Ammon's horn (tissue), 1 donor: ENCODE data around the gene POLR2J.
"Not testable (repeated sequence)": the region's sequence is repeated elsewhere in the genome, so short reads cannot be mapped to it uniquely, and the experiment has no call there.

Experiments used
- DNase-seq: peaks from one replicate; pipeline ENCODE4 v3.0.0-alpha.2; 2016; ENCODE audit warnings: low spot score

The POLR2J gene

DNA sequence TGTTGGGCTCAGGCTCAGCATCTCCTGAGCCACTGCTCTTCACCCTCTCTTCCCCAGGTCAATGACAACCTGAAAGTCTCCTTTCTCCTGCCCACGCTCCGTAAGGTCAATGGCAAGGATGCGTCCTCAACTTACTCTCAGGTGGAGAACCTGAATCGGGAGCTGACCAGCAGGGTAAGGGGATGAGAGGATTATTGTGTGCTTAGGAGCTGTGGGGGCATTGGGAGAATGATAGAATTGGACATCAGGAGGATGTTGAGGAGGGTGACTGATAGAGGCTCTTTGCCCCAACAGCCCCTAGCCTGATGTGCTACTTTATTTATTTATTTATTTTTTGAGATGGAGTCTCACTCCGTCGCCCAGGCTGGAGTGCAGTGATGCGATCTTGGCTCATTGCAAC is 12.6 kb downstream of the POLR2J start:
- DNase-seq: no peak

DNA sequence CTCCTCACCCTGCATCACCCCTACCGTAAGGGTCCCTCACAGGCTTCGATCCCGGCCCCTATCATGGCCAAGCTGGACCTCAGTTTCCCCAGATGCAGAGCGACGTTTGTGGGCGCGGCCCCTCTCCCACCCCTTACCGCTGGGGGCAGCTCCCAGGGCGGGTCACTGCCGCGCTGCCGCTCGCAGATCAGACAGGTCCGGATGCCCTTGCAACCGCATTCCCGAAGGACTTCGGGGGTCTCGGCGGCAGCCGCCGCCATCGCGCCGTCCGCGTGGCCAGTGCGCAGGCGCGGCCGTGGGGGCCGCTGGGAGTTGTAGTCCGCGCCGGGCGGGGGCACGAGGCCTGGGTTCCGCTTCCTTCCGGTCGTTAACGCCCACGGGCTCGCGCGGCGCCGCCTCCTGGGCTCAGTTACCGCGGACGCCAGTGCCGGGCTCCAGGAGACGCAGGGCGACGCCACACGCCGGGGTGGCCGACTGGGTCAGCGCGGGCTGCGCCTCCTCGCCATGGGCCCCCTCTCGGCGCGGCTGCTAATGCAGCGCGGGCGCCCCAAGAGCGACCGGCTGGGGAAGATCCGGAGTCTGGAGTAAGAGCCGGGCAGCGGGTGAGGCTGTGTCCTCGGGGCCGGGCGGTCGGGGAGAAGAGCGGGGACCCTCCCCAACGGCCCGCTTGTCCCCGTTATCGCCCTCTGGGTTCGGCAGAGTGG is 14.0 kb downstream of the POLR2J start, which contains the start of the genes ALKBH4 and LRWD1:
Gene ALKBH4 (minus strand): TSS at position 287 of the 704 bp plus-strand sequence. CDS start 27 bp downstream, at position 260.
Gene LRWD1 (plus strand): TSS at position 408 of the 704 bp plus-strand sequence. CDS start 97 bp downstream, at position 505.
- DNase-seq: peak; percentile 92

DNA sequence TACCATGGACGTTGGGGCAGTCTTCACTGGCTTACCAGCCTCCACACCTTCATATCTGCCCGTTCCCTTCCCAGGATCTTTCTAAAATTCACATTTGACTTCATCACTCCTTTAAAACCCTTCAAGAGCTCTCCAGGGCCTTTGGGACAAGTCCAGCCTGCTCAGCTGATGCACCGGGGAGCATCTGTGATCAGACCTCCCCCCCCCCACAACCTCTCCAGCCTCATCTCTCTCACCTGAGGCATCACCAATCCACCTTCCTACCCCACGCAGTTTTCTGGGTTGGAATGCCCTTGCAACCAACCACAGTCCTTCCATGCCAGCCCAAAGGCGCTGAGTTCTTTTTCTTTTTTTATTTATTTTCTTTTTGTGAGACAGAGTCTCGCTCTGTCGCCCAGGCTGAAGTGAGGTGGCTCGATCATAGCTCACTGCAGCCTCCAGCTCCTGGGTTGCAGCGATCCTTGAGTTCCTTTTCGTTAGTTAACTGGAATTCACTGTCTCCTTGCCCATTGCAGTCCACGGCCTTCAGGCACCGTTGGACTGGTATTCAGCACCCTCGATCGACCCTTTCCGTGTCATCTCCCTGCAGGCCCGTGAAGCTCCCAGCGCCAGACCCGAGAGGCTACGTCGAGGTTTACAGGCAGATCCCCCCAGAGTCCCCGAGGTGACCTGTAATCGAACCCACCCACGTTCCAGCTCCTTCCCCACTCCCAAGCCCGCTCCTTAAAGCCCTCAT is 14.7 kb downstream of the POLR2J start:
- DNase-seq: no peak

DNA sequence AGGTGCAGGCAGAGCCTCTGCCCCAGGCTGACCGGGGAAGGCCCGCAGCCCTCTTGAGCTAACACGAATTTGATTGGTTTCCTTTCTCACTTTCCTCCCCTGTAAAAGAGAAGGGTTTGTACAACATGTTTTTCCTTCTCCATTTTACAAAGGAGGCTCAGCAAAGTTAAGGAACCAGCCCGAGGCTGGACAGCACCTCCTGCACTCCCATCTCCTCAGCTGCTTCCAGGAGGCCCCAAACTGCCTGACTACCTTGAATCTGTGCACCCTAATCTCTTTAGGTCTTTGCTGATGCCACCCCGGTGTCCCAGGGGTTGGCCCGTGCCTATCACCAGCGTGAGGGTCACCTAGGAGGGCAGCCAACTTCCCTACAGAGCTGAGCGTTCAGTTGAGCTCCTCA is 18.3 kb downstream of the POLR2J start:
- DNase-seq: no peak

DNA sequence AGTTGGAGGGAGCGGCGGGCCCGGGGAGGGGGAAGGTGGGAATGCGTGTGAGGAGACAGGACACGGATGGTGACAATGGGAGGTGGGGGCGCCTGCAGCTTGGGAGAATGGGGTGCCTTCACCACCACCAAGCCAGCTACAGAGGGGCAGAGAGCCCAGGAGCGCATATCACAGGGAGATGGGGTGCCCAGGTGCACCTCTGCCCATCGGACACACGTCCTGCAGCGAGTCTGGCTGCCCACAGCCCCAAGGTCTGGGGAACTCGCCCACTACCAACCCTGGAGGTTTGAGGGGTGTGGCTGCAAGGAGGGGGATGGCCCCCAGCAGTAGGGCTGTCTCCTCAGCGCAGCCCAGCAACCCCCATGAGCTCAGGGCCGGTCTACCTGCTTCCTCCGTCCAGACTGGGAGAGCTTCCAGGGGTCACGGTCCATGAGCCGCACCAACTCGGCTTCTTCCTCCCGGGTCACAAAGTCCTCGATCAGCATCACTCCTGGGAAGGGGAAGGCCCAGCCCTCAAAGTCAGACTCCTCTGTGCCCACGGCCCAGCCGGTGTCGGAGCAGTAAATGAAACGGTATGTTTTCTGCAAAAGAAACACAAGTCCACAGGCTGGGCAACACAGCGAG is 19.4 kb downstream of the POLR2J start:
- no peak for DNase-seq

DNA sequence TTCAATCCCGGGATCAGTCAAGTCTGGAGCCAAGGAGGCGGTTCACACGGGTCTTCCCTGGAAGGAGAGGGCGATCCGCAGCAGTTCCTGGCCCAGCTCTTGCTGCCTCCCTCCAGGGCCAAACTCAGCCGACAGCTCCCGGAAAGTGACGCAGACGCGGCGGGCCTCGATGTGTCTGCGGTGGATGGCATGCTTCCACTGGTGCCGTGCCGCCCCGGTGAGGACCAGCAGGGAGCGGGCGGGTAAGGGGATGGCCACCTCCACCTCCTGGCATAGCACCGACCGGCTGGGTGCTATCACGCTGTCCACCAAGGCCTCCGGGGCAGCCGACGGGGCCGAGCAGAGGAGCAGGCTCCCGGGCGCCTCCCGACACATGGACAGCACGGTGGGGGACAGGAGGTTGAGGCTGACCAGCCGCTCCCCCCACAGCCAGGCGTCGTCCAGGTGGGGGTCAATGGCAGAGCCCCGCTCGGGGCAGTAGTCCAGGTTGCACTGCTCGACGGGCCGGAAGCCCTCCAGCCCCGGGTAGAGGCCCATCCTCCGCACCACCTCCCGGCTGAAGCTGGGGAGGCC is 21.3 kb downstream of the POLR2J start:
- DNase-seq: no peak

DNA sequence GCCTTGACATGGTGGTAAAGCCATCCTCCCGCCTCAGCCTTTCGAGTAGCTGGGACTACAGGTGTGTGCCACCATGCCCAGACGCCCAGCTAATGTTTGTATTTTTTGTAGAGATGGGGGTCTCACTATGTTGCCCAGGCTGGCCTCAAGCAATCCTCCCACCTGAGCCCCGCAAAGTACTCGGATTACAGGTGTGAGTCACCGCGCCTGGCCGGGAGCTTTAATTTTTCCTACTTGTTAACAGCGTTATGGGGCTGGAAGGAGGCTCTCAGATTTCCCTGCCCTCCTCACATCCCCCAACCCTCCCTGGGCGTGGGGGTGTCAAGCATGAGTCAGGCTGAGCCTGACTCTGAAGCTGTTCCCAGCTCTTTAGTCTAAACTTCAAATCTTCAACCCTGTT is 22.4 kb downstream of the POLR2J start:
- DNase-seq: no peak

DNA sequence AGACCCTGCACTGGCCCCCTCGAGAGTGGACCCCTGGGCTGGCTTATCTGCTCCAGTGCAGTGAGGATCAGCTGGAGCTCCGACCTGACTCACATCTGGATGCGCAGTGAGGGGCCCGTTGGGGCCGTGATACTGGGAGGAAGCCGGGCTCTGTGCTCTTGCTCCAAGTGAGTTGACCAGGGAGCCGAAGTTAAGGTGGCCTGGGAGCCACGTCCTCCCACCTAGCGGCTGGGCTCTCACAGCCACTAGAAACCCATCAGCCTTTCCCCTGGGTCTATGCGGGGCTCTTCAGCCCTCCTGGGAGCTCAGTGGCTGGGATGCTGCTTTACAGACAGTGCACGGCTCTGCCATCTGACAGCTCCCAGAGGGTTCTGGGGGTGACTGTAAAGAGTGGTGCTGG is 23.1 kb downstream of the POLR2J start:
- no peak for DNase-seq

DNA sequence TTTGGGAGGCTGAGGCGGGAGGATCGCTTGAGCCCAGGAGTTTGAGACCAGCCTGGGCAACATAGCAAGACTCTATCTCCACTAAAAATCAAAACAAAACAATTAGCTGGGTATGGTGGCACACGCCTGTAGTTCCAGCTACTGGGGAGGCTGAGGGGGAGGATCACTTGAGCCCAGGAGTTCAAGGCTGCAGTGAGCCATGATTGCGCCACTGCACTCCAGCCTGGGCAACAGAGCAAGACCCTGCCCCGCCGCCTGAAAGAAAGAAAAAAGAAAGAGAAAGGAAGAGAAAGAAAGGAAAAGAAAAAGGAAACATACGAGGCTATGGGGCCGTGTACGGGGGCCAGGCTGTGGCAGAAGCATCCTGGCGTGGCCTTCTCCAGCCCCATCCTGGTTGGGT is 23.8 kb downstream of the POLR2J start:
- DNase-seq: not testable (repeated sequence)

DNA sequence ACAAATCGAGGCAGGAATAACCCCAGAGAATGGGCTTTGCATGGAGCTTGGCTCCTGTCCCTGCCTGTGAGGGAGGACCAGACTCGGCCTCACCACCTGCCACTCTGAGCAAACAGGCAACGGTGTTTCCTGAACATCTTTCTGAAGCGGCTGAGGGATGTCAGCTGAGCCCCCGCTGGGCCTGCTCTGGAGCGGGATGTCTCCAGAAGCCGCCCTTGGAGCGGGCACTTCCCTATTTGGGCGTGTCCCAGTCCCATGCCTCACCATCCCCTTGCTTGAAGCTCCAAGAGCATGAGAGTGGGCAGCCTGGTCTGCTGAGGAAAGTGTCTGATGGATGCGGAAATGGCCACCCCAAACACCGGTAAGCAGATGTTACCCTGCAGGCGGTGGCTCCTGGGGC is 24.3 kb downstream of the POLR2J start:
- DNase-seq: no peak

DNA sequence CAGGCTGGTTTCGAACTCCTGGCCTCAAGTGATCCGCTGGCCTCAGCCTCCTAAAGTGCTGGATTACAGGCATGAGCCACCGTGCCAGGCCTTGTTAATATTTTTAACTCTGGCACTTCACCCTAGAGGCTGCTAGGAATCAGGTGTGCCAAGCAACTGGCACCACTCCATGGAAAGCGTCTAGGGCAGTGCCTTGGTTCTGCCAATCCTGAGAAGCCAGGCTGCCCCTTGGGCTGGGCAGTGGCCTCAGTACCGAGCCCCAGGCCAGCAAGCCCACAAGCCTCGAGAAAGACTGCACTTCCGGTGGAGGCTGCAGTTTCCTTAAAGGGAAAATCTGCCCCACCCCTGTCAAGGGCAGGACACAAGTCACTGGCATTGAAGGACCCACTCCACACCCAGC is 25.4 kb downstream of the POLR2J start:
- no peak for DNase-seq

DNA sequence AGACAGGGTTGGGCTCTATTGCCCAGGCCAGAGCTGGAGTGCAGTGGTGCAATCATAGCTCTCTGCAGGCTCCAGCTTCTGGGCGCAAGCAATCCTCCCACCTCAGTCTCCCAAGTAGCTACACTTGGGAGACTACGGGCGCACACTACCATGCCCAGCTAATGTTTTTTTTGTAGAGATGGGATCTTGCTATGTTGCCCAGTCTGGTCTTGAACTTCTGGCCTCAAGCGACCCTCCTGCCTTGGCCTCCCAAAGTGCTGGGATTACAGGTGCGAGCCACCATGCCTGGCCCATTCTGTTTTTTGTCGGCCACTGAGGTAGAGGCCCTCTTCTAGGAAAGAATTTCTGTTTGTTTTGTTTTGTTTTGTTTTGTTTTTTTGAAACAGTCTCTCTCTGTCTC is 26.3 kb downstream of the POLR2J start:
- no peak for DNase-seq

DNA sequence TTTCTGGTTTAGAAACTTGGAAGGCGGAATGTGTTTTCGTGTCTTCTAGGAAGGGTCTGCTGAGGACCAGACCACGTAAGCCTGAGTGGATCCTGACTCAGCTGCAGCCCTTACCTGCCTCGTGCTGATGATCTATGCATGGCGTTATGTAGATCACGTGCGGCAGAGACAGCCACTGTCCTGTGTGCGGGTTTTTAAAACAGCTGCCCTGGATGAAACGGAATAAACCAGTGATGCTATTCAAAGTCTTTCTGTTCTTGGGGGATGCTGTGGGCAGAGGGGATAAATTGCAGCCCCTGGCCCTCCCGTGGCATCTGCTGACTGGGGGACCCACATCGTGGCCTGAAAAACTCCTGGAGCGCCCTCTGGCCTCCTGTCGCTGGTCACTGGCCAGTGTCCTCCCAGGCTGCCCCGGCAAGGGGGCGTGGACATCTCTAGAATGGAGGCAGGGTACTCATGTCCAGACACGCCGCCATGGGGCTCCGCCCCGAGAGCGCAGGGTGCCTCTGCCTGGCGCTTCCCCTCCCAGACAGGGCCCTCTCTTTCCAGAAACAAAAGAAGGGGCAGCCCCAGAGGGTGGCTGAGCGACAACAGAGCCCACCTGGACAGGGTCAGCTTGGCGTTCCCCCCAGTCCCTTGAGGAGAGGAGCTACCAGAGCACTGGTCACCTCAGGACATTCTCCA is 27.2 kb downstream of the POLR2J start:
- DNase-seq: no peak

DNA sequence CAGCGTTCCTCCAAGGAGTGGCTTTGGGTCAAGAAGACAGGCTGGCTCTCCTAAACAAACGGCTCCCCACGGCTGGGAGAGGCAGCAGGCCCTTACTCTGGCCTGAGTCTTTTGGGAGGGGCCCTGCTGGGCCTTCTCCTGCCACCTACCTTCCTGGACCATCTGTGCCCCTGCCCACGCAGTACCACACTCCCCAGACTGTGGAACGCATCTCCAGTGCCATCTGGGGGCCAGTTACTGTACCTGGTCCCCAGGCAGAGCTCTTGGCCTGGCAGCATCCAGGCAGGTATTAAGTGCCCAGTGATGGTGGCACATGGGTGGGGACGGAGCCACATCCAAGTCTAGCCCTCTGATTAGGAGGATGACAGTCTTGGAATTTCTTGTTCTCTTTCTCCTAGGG is 28.5 kb downstream of the POLR2J start:
- DNase-seq: no peak

DNA sequence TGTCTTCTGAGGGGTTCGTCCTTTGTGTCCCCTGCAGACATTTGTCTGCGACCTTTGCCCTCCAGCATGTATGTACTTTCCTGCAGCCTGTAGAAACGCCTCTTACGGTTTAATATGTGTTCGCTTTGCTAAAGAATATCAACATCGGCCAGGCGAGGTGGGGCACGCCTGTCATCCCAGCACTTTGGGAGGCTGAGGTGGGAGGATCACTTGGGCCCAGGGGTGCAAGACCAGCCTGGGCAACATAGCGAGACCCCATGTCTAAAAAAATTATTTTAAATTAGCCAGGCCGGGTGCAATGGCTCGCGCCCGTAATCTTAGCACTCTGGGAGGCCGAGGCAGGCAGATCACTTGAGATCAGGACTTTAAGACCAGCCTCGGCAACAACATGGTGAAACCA is 29.6 kb downstream of the POLR2J start:
- no peak for DNase-seq

DNA sequence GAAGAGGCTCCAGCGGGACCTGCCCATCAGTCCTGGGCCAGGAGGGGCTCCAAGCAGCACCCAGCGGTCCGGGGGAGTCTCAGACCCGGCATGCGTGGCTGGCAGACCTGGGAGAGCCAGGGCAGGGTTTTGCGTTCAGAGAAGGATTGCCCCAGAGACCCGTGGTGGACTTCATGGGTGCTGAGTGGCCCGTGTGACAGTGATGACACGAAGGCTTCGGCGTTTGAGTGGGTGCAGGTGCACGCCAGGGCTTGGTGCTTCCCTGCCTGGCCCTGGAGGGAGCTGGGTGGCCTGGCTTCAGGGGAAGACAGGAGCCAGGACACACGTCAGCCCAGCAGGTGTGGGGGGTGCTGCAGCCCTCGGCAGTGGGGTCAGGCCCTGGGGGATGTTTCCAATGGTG is 31.4 kb downstream of the POLR2J start:
- DNase-seq: no peak

DNA sequence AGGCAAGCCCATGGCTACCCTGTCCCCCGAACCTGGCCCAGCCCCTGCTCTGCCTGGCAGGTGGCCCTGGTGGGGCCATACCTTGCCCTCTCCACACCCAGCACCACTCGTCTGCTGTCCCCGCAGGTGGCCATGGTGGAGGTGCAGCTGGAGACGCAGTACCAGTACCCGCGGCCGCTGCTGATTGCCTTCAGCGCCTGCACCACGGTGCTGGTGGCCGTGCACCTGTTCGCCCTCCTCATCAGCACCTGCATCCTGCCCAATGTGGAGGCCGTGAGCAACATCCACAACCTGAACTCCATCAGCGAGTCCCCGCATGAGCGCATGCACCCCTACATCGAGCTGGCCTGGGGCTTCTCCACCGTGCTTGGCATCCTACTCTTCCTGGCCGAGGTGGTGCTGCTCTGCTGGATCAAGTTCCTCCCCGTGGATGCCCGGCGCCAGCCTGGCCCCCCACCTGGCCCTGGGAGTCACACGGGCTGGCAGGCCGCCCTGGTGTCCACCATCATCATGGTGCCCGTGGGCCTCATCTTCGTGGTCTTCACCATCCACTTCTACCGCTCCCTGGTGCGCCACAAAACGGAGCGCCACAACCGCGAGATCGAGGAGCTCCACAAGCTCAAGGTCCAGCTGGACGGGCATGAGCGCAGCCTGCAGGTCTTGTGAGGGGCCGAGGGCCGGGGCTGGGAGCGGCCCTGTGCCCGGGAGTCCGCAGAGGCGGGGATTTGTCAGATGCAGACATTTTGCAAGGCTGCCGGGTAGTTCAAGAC is 32.1 kb downstream of the POLR2J start:
- DNase-seq: no peak

DNA sequence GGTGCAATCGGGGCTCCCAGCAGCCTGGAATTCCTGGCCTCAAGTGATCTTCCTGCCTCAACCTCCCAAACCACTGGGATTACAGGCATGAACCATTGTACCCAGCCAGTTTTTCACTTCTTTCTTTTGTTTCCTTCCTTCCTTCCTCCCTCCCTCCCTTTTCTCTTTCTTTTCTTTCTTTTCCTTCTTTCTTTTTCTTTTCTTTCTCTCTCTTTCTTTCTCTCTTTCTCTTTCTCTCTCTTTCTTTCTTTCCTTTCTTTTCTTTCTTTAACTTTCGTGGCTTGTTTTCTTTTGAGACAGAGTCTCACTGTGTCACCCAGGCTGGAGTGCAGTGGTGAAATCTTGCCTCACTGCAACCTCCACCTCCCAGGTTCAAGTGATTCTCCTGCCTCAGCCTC is 33.0 kb downstream of the POLR2J start:
- DNase-seq: no peak

DNA sequence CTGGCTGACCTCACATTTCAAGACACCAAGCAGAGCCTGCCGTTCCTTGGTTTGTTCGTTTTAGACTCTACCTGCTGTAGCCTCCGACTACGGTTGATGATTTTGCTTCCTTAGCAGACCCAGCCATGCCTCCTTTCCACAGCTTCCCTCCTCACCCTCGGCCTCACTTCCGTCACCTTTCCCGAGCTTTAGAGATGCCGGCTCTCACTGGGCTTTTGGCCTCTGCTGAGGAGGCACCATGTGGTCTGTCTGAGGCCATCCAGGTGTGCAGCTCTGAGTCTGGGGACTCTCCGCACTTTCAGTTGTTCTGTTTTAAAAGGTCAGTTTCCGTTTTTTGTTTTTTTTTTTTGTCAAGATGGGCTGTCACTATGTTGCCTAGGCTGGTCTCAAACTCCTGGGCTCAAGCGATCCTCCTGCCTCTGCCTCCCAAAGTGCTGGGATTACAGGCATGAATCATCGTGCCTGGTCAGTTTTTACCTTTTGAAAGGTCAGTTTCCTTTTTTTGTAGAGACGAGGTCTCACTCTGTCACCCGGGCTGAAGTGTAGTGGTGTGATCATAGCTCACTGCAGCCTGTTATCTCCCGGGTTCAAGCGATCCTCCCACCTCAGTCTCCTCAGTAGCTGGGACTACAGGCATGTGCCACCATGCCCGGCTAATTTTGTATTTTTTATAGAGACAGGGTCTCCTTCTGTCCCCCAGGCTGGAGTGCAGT is 33.6 kb downstream of the POLR2J start:
- no peak for DNase-seq

DNA sequence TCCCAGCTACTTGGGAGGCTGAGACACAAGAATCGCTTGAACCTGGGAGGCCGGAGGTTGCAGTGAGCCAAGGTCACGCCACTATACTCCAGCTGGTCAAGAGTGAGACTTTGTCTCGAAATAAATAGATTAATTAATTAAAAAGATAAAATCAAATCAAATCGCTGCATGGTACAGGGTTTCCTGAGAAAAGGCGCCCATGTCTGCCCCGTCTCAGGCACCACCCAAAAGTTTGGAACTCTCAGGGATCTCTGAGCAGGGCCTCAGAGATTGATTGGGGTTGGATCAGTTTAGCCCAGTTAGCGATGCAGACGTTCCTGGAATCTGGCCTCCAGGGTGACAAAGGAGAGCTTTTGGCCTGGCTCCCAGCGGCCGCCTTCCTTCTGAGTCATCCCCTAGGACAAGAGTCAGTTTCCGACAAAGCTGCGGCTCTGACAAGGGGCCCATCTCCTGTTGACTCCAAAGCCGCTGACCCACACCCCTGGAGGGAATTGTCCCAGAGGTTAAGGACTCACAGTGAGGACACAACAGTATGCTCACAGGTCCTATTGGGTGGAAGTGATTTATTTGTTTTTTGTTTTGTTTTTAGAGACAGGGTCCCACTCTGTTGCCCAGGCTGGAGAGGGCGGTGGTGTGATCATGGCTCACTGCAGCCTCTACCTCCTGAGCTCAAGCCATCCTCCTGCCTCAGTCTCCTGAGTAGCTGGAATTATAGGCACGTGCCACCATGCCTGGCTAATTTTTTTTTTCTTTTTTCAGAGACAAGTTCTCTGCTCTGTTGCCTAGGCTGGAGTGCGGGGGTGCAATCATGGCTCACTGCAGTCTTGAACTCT is 38.5 kb downstream of the POLR2J start:
- DNase-seq: no peak
